SK-N-SH treated with all-trans-retinoic acid at 6 μM for 48 hours (cell line): Measurements from ENCODE around the gene ZRANB2.

Experiments used
- ARNTL ChIP-seq: fragments of 450-650 bp; formaldehyde crosslinking; IDR thresholded peaks from 2 replicates; pipeline ENCODE4 v1.5.0; 2020; ENCODE audit warnings: low read depth, mild to moderate bottlenecking, moderate library complexity, borderline replicate concordance
- CREB5 ChIP-seq: fragments of 250-450 bp; sonication (Bioruptor Pico); IDR thresholded peaks from 2 replicates; pipeline ENCODE4 v1.5.1; 2020; ENCODE audit warnings: low read depth, mild to moderate bottlenecking, moderate library complexity
- ESRRG ChIP-seq: fragments of 250-450 bp; sonication (Bioruptor Pico); IDR thresholded peaks from 2 replicates; pipeline ENCODE4 v1.6.1; 2021; ENCODE audit warnings: mild to moderate bottlenecking
- GLIS3 ChIP-seq: fragments of 250-450 bp; sonication (Bioruptor Pico); IDR thresholded peaks from 2 replicates; pipeline ENCODE4 v1.5.0; 2020; ENCODE audit warnings: mild to moderate bottlenecking, moderate library complexity
- OSR1 ChIP-seq: fragments of 250-450 bp; sonication (Bioruptor Pico); IDR thresholded peaks from 2 replicates; pipeline ENCODE4 v1.8.0; 2022; ENCODE audit warnings: moderate library complexity, mild to moderate bottlenecking, inconsistent platforms
- POU6F1 ChIP-seq: fragments of 250-450 bp; sonication (Bioruptor Pico); IDR thresholded peaks from 2 replicates; pipeline ENCODE4 v1.8.0; 2021; ENCODE audit warnings: low read depth, mild to moderate bottlenecking, moderate library complexity, borderline replicate concordance
- PPARA ChIP-seq: fragments of 250-450 bp; sonication (Bioruptor Pico); IDR thresholded peaks from 2 replicates; pipeline ENCODE4 v1.5.0; 2020; ENCODE audit warnings: mild to moderate bottlenecking, borderline replicate concordance
- RARB ChIP-seq: fragments of 250-450 bp; sonication (Bioruptor Pico); IDR thresholded peaks from 2 replicates; pipeline ENCODE4 v1.8.0; 2021; ENCODE audit warnings: mild to moderate bottlenecking, moderate library complexity
- ZC3H10 ChIP-seq: fragments of 250-450 bp; sonication (Bioruptor Pico); IDR thresholded peaks from 2 replicates; pipeline ENCODE4 v1.5.1; 2021; ENCODE audit warnings: mild to moderate bottlenecking, moderate library complexity
- ZFP30 ChIP-seq: fragments of 450-650 bp; formaldehyde crosslinking; IDR thresholded peaks from 2 replicates; pipeline ENCODE4 v1.5.0; 2022; ENCODE audit warnings: mild to moderate bottlenecking, moderate library complexity
- TF ChIP-seq, protein P1 (sequence below): fragments of 250-450 bp; sonication (Bioruptor Pico); IDR thresholded peaks from 2 replicates; pipeline ENCODE4 v1.8.0; 2020; ENCODE audit warnings: mild to moderate bottlenecking, moderate library complexity, borderline replicate concordance

GRCh38 chr1:71027991-71028390 is 52.8 kb downstream of the ZRANB2 start:
- TF ChIP-seq PPARA (no peak), CREB5 (CRISPR knock-in tag) (no peak), RARB (CRISPR knock-in tag) (no peak), ESRRG (CRISPR knock-in tag) (no peak), POU6F1 (CRISPR knock-in tag) (no peak), GLIS3 (CRISPR knock-in tag) (no peak), OSR1 (CRISPR knock-in tag) (no peak), ARNTL (CRISPR knock-in tag) (no peak), ZC3H10 (CRISPR knock-in tag) (no peak), ZFP30 (CRISPR knock-in tag) (no peak)
- TF ChIP-seq, protein P1, sequence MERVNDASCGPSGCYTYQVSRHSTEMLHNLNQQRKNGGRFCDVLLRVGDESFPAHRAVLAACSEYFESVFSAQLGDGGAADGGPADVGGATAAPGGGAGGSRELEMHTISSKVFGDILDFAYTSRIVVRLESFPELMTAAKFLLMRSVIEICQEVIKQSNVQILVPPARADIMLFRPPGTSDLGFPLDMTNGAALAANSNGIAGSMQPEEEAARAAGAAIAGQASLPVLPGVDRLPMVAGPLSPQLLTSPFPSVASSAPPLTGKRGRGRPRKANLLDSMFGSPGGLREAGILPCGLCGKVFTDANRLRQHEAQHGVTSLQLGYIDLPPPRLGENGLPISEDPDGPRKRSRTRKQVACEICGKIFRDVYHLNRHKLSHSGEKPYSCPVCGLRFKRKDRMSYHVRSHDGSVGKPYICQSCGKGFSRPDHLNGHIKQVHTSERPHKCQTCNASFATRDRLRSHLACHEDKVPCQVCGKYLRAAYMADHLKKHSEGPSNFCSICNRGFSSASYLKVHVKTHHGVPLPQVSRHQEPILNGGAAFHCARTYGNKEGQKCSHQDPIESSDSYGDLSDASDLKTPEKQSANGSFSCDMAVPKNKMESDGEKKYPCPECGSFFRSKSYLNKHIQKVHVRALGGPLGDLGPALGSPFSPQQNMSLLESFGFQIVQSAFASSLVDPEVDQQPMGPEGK (CRISPR knock-in tag) = no peak
